DOHH2 (cell line): Measurements from ENCODE around the gene TMEM26.

Experiments used
- EZH2phosphoT487 ChIP-seq: fragments of 200-600 bp; sonication (generic); IDR thresholded peaks from 2 replicates; pipeline ENCODE4 v1.6.1; 2017; ENCODE audit warnings: borderline replicate concordance, mild to moderate bottlenecking, antibody characterized with exemption, low read length, moderate library complexity, mixed read lengths
- TF ChIP-seq, protein P1 (sequence below): fragments of 200-600 bp; sonication (generic); IDR thresholded peaks from one replicate; pipeline ENCODE4 v1.5.1; 2014; ENCODE audit warnings: antibody characterized with exemption, mild to moderate bottlenecking, low read depth, low read length; ENCODE audit not compliant: poor library complexity, severe bottlenecking

DNA sequence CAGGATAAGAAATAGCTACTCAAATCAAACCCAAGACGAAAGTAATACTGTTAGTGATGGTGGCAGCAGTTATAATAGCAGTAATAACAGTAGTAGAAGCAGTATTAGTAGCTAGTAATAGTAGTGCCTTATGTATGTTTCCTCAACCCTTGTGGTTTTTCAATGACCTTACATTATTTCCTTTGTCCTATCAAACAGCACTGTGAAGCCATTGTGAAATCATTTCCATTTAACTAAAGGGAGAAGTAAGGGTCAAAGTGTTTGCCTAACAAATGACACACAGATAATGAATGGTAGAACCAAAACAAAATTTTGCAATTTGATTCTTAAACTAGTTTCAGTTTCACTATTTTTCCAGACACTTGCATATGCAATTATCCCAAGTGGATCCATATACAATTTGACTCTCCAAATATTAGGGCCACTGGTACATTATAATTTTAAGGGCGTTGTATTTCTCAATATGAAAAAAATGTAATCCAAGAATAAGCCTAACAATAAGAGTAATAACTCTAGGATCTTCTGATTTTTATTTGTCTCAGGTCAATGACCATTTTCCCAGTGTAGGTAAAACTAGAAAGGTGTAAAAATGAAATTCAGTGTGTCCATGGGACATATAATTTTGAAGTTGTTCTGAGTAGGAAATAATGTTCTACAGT lies 33.7 kb upstream of the TMEM26 start:
- no peak for TF ChIP-seq EZH2phosphoT487
- TF ChIP-seq, protein P1, sequence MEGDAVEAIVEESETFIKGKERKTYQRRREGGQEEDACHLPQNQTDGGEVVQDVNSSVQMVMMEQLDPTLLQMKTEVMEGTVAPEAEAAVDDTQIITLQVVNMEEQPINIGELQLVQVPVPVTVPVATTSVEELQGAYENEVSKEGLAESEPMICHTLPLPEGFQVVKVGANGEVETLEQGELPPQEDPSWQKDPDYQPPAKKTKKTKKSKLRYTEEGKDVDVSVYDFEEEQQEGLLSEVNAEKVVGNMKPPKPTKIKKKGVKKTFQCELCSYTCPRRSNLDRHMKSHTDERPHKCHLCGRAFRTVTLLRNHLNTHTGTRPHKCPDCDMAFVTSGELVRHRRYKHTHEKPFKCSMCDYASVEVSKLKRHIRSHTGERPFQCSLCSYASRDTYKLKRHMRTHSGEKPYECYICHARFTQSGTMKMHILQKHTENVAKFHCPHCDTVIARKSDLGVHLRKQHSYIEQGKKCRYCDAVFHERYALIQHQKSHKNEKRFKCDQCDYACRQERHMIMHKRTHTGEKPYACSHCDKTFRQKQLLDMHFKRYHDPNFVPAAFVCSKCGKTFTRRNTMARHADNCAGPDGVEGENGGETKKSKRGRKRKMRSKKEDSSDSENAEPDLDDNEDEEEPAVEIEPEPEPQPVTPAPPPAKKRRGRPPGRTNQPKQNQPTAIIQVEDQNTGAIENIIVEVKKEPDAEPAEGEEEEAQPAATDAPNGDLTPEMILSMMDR = no peak
